Adrenal gland (tissue), 12 donors: Measurements from ENCODE around the gene ABCA5. TPM values are rescaled to one million over a fixed set of nuclear protein-coding genes. Genes with fewer than 3 reads are reported as not detected.
"Not testable (repeated sequence)": the region's sequence is repeated elsewhere in the genome, so short reads cannot be mapped to it uniquely, and the experiment has no call there.

Experiments used
- DNase-seq, 7 donors: peaks; one replicate each; pipeline ENCODE4 v3.0.0-alpha.2; 2019 to 2020
- H3K27ac ChIP-seq, 5 donors: fragments of 200-600 bp; sonication (generic) in 4 of 5; 1 replicate in 3 of 5; 2 replicates in 2 of 5; pipeline versions ENCODE4 v1.5.1 to v1.8.0; 2016 to 2020; ENCODE audit warnings: mild to moderate bottlenecking in 1 of 5
- H3K27me3 ChIP-seq: fragments of 200-600 bp; 2 replicates; pipeline ENCODE4 v1.8.0; 2021
- H3K36me3 ChIP-seq, 2 donors: fragments of 200-600 bp; replicated peaks in 1 of 2; 1 replicate in 1 of 2; 2 replicates in 1 of 2; pipeline versions ENCODE4 v1.5.1 to v1.8.0; 2018 to 2022
- H3K4me1 ChIP-seq, 2 donors: fragments of 200-600 bp; replicated peaks in 1 of 2; 1 replicate in 1 of 2; 2 replicates in 1 of 2; pipeline versions ENCODE4 v1.5.1 to v1.8.0; 2018 to 2021
- H3K4me3 ChIP-seq, 4 donors: fragments of 200-600 bp; sonication (generic) in 3 of 4; one replicate each; pipeline ENCODE4 v1.5.1; 2016 to 2018
- H3K9me3 ChIP-seq, 3 donors: fragments of 200-600 bp; sonication (generic) in 1 of 3; replicated peaks in 1 of 3; 1 replicate in 2 of 3; 2 replicates in 1 of 3; pipeline versions ENCODE4 v1.5.1 to v1.8.0; 2016 to 2021
- CTCF ChIP-seq, 6 experiments: fragments of 450-650 bp in 4 of 6; fragments of 200-600 bp in 2 of 6; sonication (generic) in 1 of 6; IDR thresholded peaks; 1 replicate in 5 of 6; 2 replicates in 1 of 6; pipeline versions ENCODE4 v1.5.1 to v1.8.0; 2016 to 2021; ENCODE audit warnings: antibody characterized with exemption in 6 of 6, mild to moderate bottlenecking in 2 of 6, moderate library complexity in 1 of 6
- POLR2A ChIP-seq, 2 donors: fragments of 450-650 bp; IDR thresholded peaks; one replicate each; pipeline ENCODE4 v1.6.1; 2017; ENCODE audit warnings: antibody characterized with exemption in 2 of 2, mild to moderate bottlenecking in 2 of 2, moderate library complexity in 1 of 2
- WGBS, 4 donors: extraction: QIAGEN DNeasy Blood & Tissue Kit in 2 of 4; methylation state at CpG; one replicate each; pipeline versions ENCODE4 v1.1.5 to v1.1.7; 2013 to 2017; 5-methylcytosine and 5-hydroxymethylcytosine counted together
- intact Hi-C, 2 donors: fragments of 100-400 bp; cut with DNase I; formaldehyde crosslinking; loops; one replicate each; pipeline versions ENCODE4 v1.14.1 to v1.15.0; 2022 to 2023
- polyA plus RNA-seq, 3 donors: library from polyadenylated mRNA; stranded (reverse); fragments of 200-250 nt in 2 of 3; fragments of 350-450 nt in 1 of 3; fragmentation: Illumina TruSeq in 1 of 3; extraction: RNeasy Lipid Tissue Mini Kit (QIAGEN cat#74804) in 1 of 3; gene quantifications; one replicate each; pipeline ENCODE4 v1.2.3, GENCODE V29; 2013 to 2014
- total RNA-seq, 9 donors: library from RNA; depleted of rRNA in 4 of 9; stranded (reverse); fragments of >200 nt in 4 of 9; fragments of 120-200 nt in 1 of 9; fragmentation: NEBNext Ultra II Directional in 1 of 9; extraction: Animal tissue kit (Norgen Biotek cat#: 25700) in 1 of 9; gene quantifications; one replicate each; pipeline versions ENCODE4 v1.1.0 to v1.2.4, GENCODE V29; 2013 to 2023
- donor health status: healthy with polysubstance abuse.
- donor health status: Bipolar disorder and iron deficiency.
- donor health status: DM: yes; HTN: yes; CAD: no.
- donor health status: DM: no; HTN: no; CAD: no.
- donor health status: DM: no; HTN: no; CAD: no.
- donor health status: DM: yes; HTN: yes; CAD: no.

ABCA5 gene
- total and polyA plus RNA-seq, 12 donors: 21.5 to 142 (median 40.7) TPM

GRCh38 chr17:69314246-69315065 lies 12.5 kb downstream of the ABCA5 start:
- Histone ChIP-seq H3K4me3 (no peak overlapping the region), H3K27ac (no peak overlapping the region), H3K9me3 (no peaks in the 10 kb centered on the region), H3K27me3 (no peaks in the 10 kb centered on the region), H3K4me1 (no peaks in the 10 kb centered on the region), H3K36me3 (no peaks in the 10 kb centered on the region)
- TF ChIP-seq POLR2A (IDR thresholded peaks at IDR 0.05): no peak
- TF ChIP-seq CTCF (IDR thresholded peaks at IDR 0.05): no peak
- 57 to 66% (median 64%) methylated on average over 6 of the region's 6 CpGs for WGBS, 4 donors
- intact Hi-C loops: no loop called here
- no peak for DNase-seq

GRCh38 chr17:69305177-69305576 lies 21.8 kb downstream of the ABCA5 start:
- H3K27ac ChIP-seq: no peak overlapping the region
- WGBS, 4 donors: 94 to 100% (median 97%) methylated on average over 2 of the region's 2 CpGs

GRCh38 chr17:69302682-69303081 lies 24.3 kb downstream of the ABCA5 start:
- no peaks in the 10 kb centered on the region for H3K4me1 ChIP-seq
- WGBS, 4 donors: 88 to 97% (median 95%) methylated on average over 1 of the region's 1 CpG
- no peaks in the 10 kb centered on the region for H3K9me3 ChIP-seq
- no peak for DNase-seq
- no peaks in the 10 kb centered on the region for H3K36me3 ChIP-seq
- H3K27me3 ChIP-seq: no peaks in the 10 kb centered on the region
- no peak overlapping the region for H3K27ac ChIP-seq
- intact Hi-C loops: no loop called here
- H3K4me3 ChIP-seq: no peak overlapping the region
- no peak for TF ChIP-seq POLR2A (IDR thresholded peaks at IDR 0.05)

More at GRCh38 chr17:69305177-69305576, 21.8 kb downstream of the ABCA5 start:
- Histone ChIP-seq H3K4me3 (no peak overlapping the region), H3K9me3 (no peaks in the 10 kb centered on the region), H3K36me3 (no peaks in the 10 kb centered on the region), H3K27me3 (no peaks in the 10 kb centered on the region), H3K4me1 (no peaks in the 10 kb centered on the region)
- no peak for DNase-seq
- TF ChIP-seq POLR2A (IDR thresholded peaks at IDR 0.05) (no peak), CTCF (IDR thresholded peaks at IDR 0.05) (no peak)
- intact Hi-C loops: no loop called here

GRCh38 chr17:69300222-69300621 lies 26.7 kb downstream of the ABCA5 start:
- TF ChIP-seq CTCF (IDR thresholded peaks at IDR 0.05) (no peak), POLR2A (IDR thresholded peaks at IDR 0.05) (no peak)
- Histone ChIP-seq H3K27me3 (no peaks in the 10 kb centered on the region), H3K9me3 (no peaks in the 10 kb centered on the region), H3K4me1 (no peaks in the 10 kb centered on the region), H3K27ac (no peak overlapping the region), H3K36me3 (no peaks in the 10 kb centered on the region), H3K4me3 (no peak overlapping the region)
- 95 to 100% (median 97%) methylated on average over 3 of the region's 3 CpGs for WGBS, 4 donors
- intact Hi-C loops: no loop called here
- no peak for DNase-seq

- H3K36me3 ChIP-seq, DNase-seq, H3K27ac ChIP-seq, H3K4me1 ChIP-seq, H3K4me3 ChIP-seq, intact Hi-C loops, H3K9me3 ChIP-seq, H3K27me3 ChIP-seq: not testable (repeated sequence)
- 83 to 88% (median 83%) methylated on average over 3 of the region's 3 CpGs for WGBS, 4 donors
Observed at GRCh38 chr17:69298120-69298722, 28.7 kb downstream of the ABCA5 start.
